Prostate gland (tissue), 2 donors: ENCODE data around the gene DTNB.

Experiments used
- POLR2A ChIP-seq: fragments of 450-650 bp; IDR thresholded peaks from one replicate; pipeline ENCODE4 v1.6.1; 2016; ENCODE audit warnings: antibody characterized with exemption, mild to moderate bottlenecking
- TF ChIP-seq, protein P1 (sequence below), 4 experiments: fragments of 200-600 bp in 2 of 4; fragments of 450-650 bp in 2 of 4; sonication (generic) in 2 of 4; IDR thresholded peaks; 1 replicate in 3 of 4; 2 replicates in 1 of 4; pipeline ENCODE4 v1.5.1; 2016 to 2019; ENCODE audit warnings: antibody characterized with exemption in 4 of 4, mild to moderate bottlenecking in 2 of 4, moderate library complexity in 2 of 4

DNA sequence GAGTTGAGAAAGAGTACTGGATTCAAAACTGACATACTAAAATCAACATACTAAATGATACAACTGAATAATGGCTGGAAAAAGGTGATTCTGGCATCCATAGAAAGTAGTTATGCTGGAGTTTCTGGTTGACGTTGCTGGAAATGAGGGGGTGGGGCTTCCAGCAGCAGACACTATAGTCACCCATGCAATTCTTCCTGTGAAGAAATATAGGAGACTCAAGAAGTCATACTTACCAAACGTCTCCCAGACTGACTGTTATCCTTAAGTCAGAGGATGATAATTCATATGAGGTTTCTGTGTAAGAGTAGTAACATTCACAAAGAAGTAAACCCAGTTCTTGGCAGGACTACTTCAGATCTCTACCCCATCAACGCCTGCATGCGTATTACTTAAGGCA lies 23.6 kb downstream of the DTNB start:
- TF ChIP-seq, protein P1, sequence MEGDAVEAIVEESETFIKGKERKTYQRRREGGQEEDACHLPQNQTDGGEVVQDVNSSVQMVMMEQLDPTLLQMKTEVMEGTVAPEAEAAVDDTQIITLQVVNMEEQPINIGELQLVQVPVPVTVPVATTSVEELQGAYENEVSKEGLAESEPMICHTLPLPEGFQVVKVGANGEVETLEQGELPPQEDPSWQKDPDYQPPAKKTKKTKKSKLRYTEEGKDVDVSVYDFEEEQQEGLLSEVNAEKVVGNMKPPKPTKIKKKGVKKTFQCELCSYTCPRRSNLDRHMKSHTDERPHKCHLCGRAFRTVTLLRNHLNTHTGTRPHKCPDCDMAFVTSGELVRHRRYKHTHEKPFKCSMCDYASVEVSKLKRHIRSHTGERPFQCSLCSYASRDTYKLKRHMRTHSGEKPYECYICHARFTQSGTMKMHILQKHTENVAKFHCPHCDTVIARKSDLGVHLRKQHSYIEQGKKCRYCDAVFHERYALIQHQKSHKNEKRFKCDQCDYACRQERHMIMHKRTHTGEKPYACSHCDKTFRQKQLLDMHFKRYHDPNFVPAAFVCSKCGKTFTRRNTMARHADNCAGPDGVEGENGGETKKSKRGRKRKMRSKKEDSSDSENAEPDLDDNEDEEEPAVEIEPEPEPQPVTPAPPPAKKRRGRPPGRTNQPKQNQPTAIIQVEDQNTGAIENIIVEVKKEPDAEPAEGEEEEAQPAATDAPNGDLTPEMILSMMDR (IDR thresholded peaks at IDR 0.05) = no peak
- no peak for TF ChIP-seq POLR2A
